HFF-Myc (cell line): Measurements from ENCODE around the gene ATL3.

Experiments used
- DNase-seq: peaks from one replicate; pipeline ENCODE4 v3.0.0-alpha.2; 2011; ENCODE audit warnings: low read depth; ENCODE audit errors: extremely low read depth
- H3K4me3 ChIP-seq: replicated peaks from 2 replicates; pipeline ENCODE4 v1.5.1; 2011; ENCODE audit warnings: low read depth, mild to moderate bottlenecking, control low read depth, low read length
- TF ChIP-seq, protein P1 (sequence below): IDR thresholded peaks from 2 replicates; pipeline ENCODE4 v1.5.1; 2012; ENCODE audit warnings: mild to moderate bottlenecking, low read depth, low read length, control low read depth; ENCODE audit errors: missing control alignments

ATL3 gene

GRCh38 chr11:63682066-63683021 lies 11.2 kb upstream of the ATL3 start:
- peak overlapping the region; percentile 89 for H3K4me3 ChIP-seq
- no peak for DNase-seq
- TF ChIP-seq, protein P1, sequence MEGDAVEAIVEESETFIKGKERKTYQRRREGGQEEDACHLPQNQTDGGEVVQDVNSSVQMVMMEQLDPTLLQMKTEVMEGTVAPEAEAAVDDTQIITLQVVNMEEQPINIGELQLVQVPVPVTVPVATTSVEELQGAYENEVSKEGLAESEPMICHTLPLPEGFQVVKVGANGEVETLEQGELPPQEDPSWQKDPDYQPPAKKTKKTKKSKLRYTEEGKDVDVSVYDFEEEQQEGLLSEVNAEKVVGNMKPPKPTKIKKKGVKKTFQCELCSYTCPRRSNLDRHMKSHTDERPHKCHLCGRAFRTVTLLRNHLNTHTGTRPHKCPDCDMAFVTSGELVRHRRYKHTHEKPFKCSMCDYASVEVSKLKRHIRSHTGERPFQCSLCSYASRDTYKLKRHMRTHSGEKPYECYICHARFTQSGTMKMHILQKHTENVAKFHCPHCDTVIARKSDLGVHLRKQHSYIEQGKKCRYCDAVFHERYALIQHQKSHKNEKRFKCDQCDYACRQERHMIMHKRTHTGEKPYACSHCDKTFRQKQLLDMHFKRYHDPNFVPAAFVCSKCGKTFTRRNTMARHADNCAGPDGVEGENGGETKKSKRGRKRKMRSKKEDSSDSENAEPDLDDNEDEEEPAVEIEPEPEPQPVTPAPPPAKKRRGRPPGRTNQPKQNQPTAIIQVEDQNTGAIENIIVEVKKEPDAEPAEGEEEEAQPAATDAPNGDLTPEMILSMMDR: no peak

DNA sequence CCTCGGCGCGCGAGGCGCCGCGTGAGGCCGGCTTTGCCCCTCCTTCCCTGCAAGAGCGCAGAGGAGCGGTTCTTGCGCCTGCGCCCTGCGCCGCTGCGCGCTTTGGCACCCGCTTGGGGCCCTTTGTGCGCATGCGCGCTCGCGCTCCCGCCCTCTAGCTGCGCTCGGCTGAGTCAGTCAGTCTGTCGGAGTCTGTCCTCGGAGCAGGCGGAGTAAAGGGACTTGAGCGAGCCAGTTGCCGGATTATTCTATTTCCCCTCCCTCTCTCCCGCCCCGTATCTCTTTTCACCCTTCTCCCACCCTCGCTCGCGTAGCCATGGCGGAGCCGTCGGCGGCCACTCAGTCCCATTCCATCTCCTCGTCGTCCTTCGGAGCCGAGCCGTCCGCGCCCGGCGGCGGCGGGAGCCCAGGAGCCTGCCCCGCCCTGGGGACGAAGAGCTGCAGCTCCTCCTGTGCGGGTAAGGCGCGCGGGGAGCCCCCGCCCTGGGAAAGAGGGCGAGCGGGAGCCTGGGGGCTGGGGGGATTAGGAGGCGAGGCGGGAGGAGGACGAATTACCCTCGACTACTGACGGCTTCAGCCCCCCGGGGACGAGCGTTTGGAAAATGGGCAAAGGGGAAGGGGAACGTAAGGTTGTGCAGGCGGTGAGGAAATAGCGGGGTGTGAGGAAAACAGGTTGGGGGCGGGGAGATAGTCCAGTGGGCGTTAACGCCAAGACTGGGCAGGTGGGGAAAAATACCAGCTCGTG lies 10.3 kb upstream of the ATL3 start, which contains the start of gene RTN3:
TSS of gene RTN3 (plus strand) at position 180 of the 745 bp plus-strand sequence. CDS start at position 317, 137 bp downstream.
- peak; percentile 95 for DNase-seq
- peak within 1 kb of the TSS; percentile 89 for H3K4me3 ChIP-seq
- TF ChIP-seq, protein P1: no peak

- H3K4me3 ChIP-seq: peak overlapping the region; percentile 89
- TF ChIP-seq, protein P1: no peak
- DNase-seq: no peak
These were observed 9.7 kb upstream of the ATL3 start for GRCh38 chr11:63680834-63681320.

- DNase-seq: no peak
- TF ChIP-seq, protein P1: no peak
- no peak overlapping the region for H3K4me3 ChIP-seq
These were observed 2.4 kb upstream of the ATL3 start for GRCh38 chr11:63673579-63673978.

DNA sequence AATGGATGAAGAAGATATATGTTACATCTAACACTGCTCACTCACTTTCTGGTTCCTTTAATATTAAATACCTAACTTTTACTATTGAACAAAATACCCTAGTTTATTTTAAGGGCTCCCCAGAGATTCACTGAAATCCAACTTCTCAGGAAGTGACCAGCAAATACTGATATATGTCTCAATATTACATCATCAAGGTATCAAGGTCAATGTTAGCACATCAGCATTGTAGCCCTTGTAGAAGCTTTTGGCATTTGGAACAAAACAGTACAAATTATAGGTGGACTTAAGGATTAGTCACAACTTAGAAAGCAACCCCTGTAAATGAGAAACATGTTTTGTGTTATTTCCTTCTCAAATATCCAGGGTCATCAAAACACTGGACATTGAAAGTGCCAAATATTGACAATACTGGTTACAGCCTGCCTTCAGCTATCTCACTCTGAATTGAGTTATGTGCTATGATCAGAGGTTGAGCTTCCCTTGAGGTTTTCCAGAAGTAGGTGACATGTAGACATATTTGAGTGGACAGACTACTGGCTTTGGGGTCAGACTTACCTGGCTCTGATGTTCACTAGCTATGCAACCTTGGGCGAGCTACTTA lies 1.9 kb upstream of the ATL3 start:
- no peak for DNase-seq
- TF ChIP-seq, protein P1: no peak
- H3K4me3 ChIP-seq: no peak overlapping the region

GRCh38 chr11:63672156-63672463 lies 934 bp upstream of the ATL3 start:
- DNase-seq: no peak
- TF ChIP-seq, protein P1: no peak
- H3K4me3 ChIP-seq: no peak overlapping the region
